Natural killer cell (primary cell): ENCODE data around the gene PLIN1. TPM values are rescaled to one million over a fixed set of nuclear protein-coding genes. Genes with fewer than 3 reads are reported as not detected.

Source experiments
- ATAC-seq, 3 donors: fragments of 150-1000 bp in 2 of 3; fragments of 200-7000 bp in 1 of 3; cut with Tn5 transposase; 1 replicate in 1 of 3; 2 replicates in 2 of 3; pipeline ENCODE4 v1.10.0; 2021; ENCODE audit warnings: mild to moderate bottlenecking in 2 of 3, moderate library complexity in 2 of 3
- DNase-seq, 2 donors: peaks; one replicate each; pipeline versions ENCODE4 v3.0.0 to v3.0.0-alpha.2; 2013 to 2021; ENCODE audit warnings: mixed read lengths in 1 of 2
- H3K27ac ChIP-seq: one replicate; pipeline ENCODE4 v1.5.1; 2013; ENCODE audit warnings: mild to moderate bottlenecking, low read length
- H3K27me3 ChIP-seq: one replicate; pipeline ENCODE4 v1.6.1; 2013; ENCODE audit warnings: low read length; ENCODE audit not compliant: control insufficient read depth, insufficient read depth
- H3K36me3 ChIP-seq: one replicate; pipeline ENCODE4 v1.6.1; 2013; ENCODE audit warnings: low read length; ENCODE audit not compliant: control insufficient read depth, insufficient read depth
- H3K4me1 ChIP-seq: one replicate; pipeline ENCODE4 v1.6.1; 2013; ENCODE audit warnings: low read length; ENCODE audit not compliant: control insufficient read depth, insufficient read depth
- H3K4me3 ChIP-seq: one replicate; pipeline ENCODE4 v1.5.1; 2013; ENCODE audit warnings: low read length
- H3K9me3 ChIP-seq: one replicate; pipeline ENCODE4 v1.6.1; 2013; ENCODE audit warnings: low read length; ENCODE audit not compliant: control insufficient read depth, insufficient read depth
- H3K27ac Mint-ChIP-seq, 2 donors: one replicate each; pipeline ENCODE4 v1.8.0; 2022; ENCODE audit warnings: mild to moderate bottlenecking in 2 of 2, mixed read lengths in 2 of 2, moderate library complexity in 1 of 2
- H3K27me3 Mint-ChIP-seq, 2 donors: one replicate each; pipeline ENCODE4 v1.8.0; 2022; ENCODE audit warnings: low read depth in 2 of 2, mixed read lengths in 2 of 2
- H3K36me3 Mint-ChIP-seq: one replicate; pipeline ENCODE4 v1.8.0; 2022; ENCODE audit warnings: mixed read lengths
- H3K4me1 Mint-ChIP-seq, 2 donors: one replicate each; pipeline ENCODE4 v1.8.0; 2022; ENCODE audit warnings: mixed read lengths in 2 of 2
- H3K4me3 Mint-ChIP-seq: one replicate; pipeline ENCODE4 v1.8.0; 2022; ENCODE audit warnings: mild to moderate bottlenecking, moderate library complexity, mixed read lengths
- H3K9me3 Mint-ChIP-seq, 2 donors: one replicate each; pipeline ENCODE4 v1.8.0; 2022; ENCODE audit warnings: mixed read lengths in 2 of 2
- CTCF ChIP-seq: fragments of 200-600 bp; IDR thresholded peaks from one replicate; pipeline ENCODE4 v1.8.0; 2022; ENCODE audit warnings: antibody characterized with exemption
- WGBS: methylation state at CpG from one replicate; pipeline ENCODE4 v1.1.7; 2013; ENCODE audit warnings: missing lambda C conversion rate; ENCODE audit not compliant: insufficient coverage; 5-methylcytosine and 5-hydroxymethylcytosine counted together
- intact Hi-C: fragments of 100-400 bp; cut with micrococcal nuclease; formaldehyde crosslinking; loops from one replicate; pipeline ENCODE4 v1.14.2; 2022
- total RNA-seq, 4 donors: library from RNA; stranded (reverse); fragments of 120-200 nt in 1 of 4; gene quantifications; one replicate each; pipeline versions ENCODE4 v1.2.3 to v1.2.4, GENCODE V29; 2013 to 2022

PLIN1 gene
- total RNA-seq, 3 donors from 2014 or later (not counting 1 experiment from before 2014, with no cell fraction given), result 0.40 to 0.75 (median 0.66) TPM

- H3K4me1 Mint-ChIP-seq, result peaks cover 6 to 14% of the 10 kb centered on the region in 2 donors
- no peak overlapping the region for H3K4me3 Mint-ChIP-seq
- ATAC-seq, result no peak
- no peaks in the 10 kb centered on the region for H3K9me3 Mint-ChIP-seq
- no peaks in the 10 kb centered on the region for H3K36me3 Mint-ChIP-seq
- no peak for DNase-seq
- H3K27ac Mint-ChIP-seq, result no peak overlapping the region
- Histone ChIP-seq H3K36me3 (no peaks in the 10 kb centered on the region), H3K27ac (no peak overlapping the region), H3K27me3 (peaks cover 9% of the 10 kb centered on the region), H3K9me3 (no peaks in the 10 kb centered on the region), H3K4me3 (no peak overlapping the region), H3K4me1 (peaks cover 16% of the 10 kb centered on the region)
- H3K27me3 Mint-ChIP-seq, result peaks cover 18 to 42% of the 10 kb centered on the region in 2 donors
- 90% methylated on average over 5 of the region's 5 CpGs for WGBS
- intact Hi-C loops, result no loop called here
- no peak for TF ChIP-seq CTCF
Observed at GRCh38 chr15:89657686-89658200, 21.4 kb downstream of the PLIN1 start.

- H3K36me3 Mint-ChIP-seq, result no peaks in the 10 kb centered on the region
- H3K4me3 Mint-ChIP-seq, result peak overlapping the region; percentile 87
- Histone ChIP-seq H3K9me3 (no peaks in the 10 kb centered on the region), H3K4me1 (peaks cover 16% of the 10 kb centered on the region), H3K27me3 (peaks cover 9% of the 10 kb centered on the region), H3K27ac (no peak overlapping the region), H3K4me3 (no peak overlapping the region), H3K36me3 (no peaks in the 10 kb centered on the region)
- peaks cover 6 to 14% of the 10 kb centered on the region in 2 donors for H3K4me1 Mint-ChIP-seq
- no peak for TF ChIP-seq CTCF
- WGBS, result 53% methylated on average over 7 of the region's 7 CpGs
- no peaks in the 10 kb centered on the region for H3K9me3 Mint-ChIP-seq
- no peak for ATAC-seq
- no peak overlapping the region for H3K27ac Mint-ChIP-seq
- peaks cover 18 to 42% of the 10 kb centered on the region in 2 donors for H3K27me3 Mint-ChIP-seq
- intact Hi-C loops, result no loop called here
- DNase-seq, result no peak
Observed at GRCh38 chr15:89656116-89656815, 22.9 kb downstream of the PLIN1 start.

GRCh38 chr15:89654847-89655805 lies 24.0 kb downstream of the PLIN1 start, which contains the start of gene KIF7:
TSS of gene KIF7 (minus strand) at chr15:89655467. CDS start at chr15:89652930, 2,537 bp downstream.
- DNase-seq (peak in 1 of 2 donors; percentile 15), ATAC-seq (peak; percentile 66 to 91 (median 91))
- no peaks in the 10 kb centered on the region for H3K36me3 ChIP-seq
- peaks cover 16% of the 10 kb centered on the region for H3K4me1 ChIP-seq
- Mint-ChIP-seq H3K27me3 (peaks cover 11 to 35% of the 10 kb centered on the region in 2 donors), H3K27ac (no peak within 1 kb of the TSS), H3K4me1 (peaks cover 6 to 14% of the 10 kb centered on the region in 2 donors), H3K36me3 (no peaks in the 10 kb centered on the region), H3K9me3 (no peaks in the 10 kb centered on the region), H3K4me3 (peak within 1 kb of the TSS; percentile 87)
- WGBS, result 2% methylated on average over 86 of the region's 87 CpGs
- no peaks in the 10 kb centered on the region for H3K9me3 ChIP-seq
- no peak for TF ChIP-seq CTCF
- H3K27ac ChIP-seq, result no peak within 1 kb of the TSS
- intact Hi-C loops, result no loop called here
- H3K4me3 ChIP-seq, result peak within 1 kb of the TSS; percentile 28
- H3K27me3 ChIP-seq, result peaks cover 7% of the 10 kb centered on the region
